Liver (tissue), 3 donors: ENCODE data around the gene SHANK2.

Experiments used
- CTCF ChIP-seq: fragments of 150-350 bp; IDR thresholded peaks from 2 replicates; pipeline ENCODE4 v1.5.1; 2017; ENCODE audit warnings: improper control_type of control experiment, low read depth, low read length; ENCODE audit not compliant: missing input control
- GABPA ChIP-seq, 2 donors: IDR thresholded peaks in 1 of 2; conservative IDR thresholded peaks in 1 of 2; 2 replicates each; pipeline ENCODE4 v1.6.1; 2016; ENCODE audit warnings: antibody characterized with exemption in 2 of 2, mild to moderate bottlenecking in 1 of 2, moderate library complexity in 1 of 2
- HNF4A ChIP-seq, 2 donors: conservative IDR thresholded peaks; 2 replicates each; pipeline ENCODE4 v1.6.1; 2016; ENCODE audit warnings: antibody characterized with exemption in 2 of 2, mild to moderate bottlenecking in 2 of 2
- JUND ChIP-seq, 2 donors: IDR thresholded peaks; 2 replicates each; pipeline ENCODE4 v1.6.1; 2016; ENCODE audit warnings: antibody characterized with exemption in 2 of 2
- MAX ChIP-seq: IDR thresholded peaks from 2 replicates; pipeline ENCODE4 v1.6.1; 2016; ENCODE audit warnings: antibody characterized with exemption
- NR2F2 ChIP-seq: IDR thresholded peaks from 2 replicates; pipeline ENCODE4 v1.6.1; 2016; ENCODE audit warnings: antibody characterized with exemption
- RAD21 ChIP-seq, 2 donors: IDR thresholded peaks; 2 replicates each; pipeline ENCODE4 v1.6.1; 2016; ENCODE audit warnings: antibody characterized with exemption in 2 of 2, mild to moderate bottlenecking in 2 of 2
- RXRA ChIP-seq, 2 donors: IDR thresholded peaks; 2 replicates each; pipeline ENCODE4 v1.6.1; 2017 to 2018; ENCODE audit warnings: antibody characterized with exemption in 2 of 2, mild to moderate bottlenecking in 1 of 2
- SP1 ChIP-seq: IDR thresholded peaks from 2 replicates; pipeline ENCODE4 v1.6.1; 2018; ENCODE audit warnings: antibody characterized with exemption, mild to moderate bottlenecking
- YY1 ChIP-seq: IDR thresholded peaks from 2 replicates; pipeline ENCODE4 v1.6.1; 2016; ENCODE audit warnings: antibody characterized with exemption, mild to moderate bottlenecking
- TF ChIP-seq, protein P1 (sequence below): IDR thresholded peaks from 2 replicates; pipeline ENCODE4 v1.6.1; 2016; ENCODE audit warnings: antibody characterized with exemption
- TF ChIP-seq, protein P2 (sequence below): IDR thresholded peaks from 2 replicates; pipeline ENCODE4 v1.6.1; 2016; ENCODE audit warnings: antibody characterized with exemption, mild to moderate bottlenecking
- TF ChIP-seq, protein P3 (sequence below): IDR thresholded peaks from 2 replicates; pipeline ENCODE4 v1.6.1; 2016; ENCODE audit warnings: antibody characterized with exemption
- donor health status: healthy.
- donor health status: healthy.

DNA sequence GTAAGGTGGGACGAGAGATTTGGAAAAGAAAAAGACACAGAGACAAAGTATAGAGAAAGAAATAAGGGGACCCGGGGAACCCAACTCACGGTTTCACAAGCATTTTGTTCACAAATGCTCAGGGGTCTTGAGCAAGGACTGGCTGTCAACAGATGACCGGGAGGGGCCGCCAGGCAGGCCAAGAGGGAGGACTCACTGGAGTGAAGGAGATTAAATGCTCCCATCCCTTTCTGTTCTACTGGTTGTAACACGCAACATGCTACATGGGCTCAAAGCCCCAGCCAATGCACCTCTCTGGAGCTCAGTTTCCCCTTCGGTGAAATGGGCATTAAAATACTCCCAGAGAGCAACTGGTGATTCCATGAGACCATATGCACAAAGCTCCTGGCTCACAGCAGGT, 13.4 kb downstream of the SHANK2 start:
- TF ChIP-seq CTCF: no peak
- TF ChIP-seq MAX: no peak
- TF ChIP-seq GABPA (IDR thresholded peaks at IDR 0.05 in 1 of 2, conservative IDR thresholded peaks at IDR 0.05 in 1 of 2): no peak
- no peak for TF ChIP-seq RXRA (IDR thresholded peaks at IDR 0.05)
- TF ChIP-seq HNF4A (conservative IDR thresholded peaks at IDR 0.05): no peak
- TF ChIP-seq SP1: no peak
- TF ChIP-seq, protein P1, sequence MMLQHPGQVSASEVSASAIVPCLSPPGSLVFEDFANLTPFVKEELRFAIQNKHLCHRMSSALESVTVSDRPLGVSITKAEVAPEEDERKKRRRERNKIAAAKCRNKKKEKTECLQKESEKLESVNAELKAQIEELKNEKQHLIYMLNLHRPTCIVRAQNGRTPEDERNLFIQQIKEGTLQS: no peak
- TF ChIP-seq, protein P2, sequence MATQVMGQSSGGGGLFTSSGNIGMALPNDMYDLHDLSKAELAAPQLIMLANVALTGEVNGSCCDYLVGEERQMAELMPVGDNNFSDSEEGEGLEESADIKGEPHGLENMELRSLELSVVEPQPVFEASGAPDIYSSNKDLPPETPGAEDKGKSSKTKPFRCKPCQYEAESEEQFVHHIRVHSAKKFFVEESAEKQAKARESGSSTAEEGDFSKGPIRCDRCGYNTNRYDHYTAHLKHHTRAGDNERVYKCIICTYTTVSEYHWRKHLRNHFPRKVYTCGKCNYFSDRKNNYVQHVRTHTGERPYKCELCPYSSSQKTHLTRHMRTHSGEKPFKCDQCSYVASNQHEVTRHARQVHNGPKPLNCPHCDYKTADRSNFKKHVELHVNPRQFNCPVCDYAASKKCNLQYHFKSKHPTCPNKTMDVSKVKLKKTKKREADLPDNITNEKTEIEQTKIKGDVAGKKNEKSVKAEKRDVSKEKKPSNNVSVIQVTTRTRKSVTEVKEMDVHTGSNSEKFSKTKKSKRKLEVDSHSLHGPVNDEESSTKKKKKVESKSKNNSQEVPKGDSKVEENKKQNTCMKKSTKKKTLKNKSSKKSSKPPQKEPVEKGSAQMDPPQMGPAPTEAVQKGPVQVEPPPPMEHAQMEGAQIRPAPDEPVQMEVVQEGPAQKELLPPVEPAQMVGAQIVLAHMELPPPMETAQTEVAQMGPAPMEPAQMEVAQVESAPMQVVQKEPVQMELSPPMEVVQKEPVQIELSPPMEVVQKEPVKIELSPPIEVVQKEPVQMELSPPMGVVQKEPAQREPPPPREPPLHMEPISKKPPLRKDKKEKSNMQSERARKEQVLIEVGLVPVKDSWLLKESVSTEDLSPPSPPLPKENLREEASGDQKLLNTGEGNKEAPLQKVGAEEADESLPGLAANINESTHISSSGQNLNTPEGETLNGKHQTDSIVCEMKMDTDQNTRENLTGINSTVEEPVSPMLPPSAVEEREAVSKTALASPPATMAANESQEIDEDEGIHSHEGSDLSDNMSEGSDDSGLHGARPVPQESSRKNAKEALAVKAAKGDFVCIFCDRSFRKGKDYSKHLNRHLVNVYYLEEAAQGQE: no peak
- TF ChIP-seq JUND (IDR thresholded peaks at IDR 0.05): no peak
- no peak for TF ChIP-seq YY1
- TF ChIP-seq, protein P3, sequence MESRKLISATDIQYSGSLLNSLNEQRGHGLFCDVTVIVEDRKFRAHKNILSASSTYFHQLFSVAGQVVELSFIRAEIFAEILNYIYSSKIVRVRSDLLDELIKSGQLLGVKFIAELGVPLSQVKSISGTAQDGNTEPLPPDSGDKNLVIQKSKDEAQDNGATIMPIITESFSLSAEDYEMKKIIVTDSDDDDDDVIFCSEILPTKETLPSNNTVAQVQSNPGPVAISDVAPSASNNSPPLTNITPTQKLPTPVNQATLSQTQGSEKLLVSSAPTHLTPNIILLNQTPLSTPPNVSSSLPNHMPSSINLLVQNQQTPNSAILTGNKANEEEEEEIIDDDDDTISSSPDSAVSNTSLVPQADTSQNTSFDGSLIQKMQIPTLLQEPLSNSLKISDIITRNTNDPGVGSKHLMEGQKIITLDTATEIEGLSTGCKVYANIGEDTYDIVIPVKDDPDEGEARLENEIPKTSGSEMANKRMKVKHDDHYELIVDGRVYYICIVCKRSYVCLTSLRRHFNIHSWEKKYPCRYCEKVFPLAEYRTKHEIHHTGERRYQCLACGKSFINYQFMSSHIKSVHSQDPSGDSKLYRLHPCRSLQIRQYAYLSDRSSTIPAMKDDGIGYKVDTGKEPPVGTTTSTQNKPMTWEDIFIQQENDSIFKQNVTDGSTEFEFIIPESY: no peak
- no peak for TF ChIP-seq RAD21 (IDR thresholded peaks at IDR 0.05)
- no peak for TF ChIP-seq NR2F2
